ENCODE results near the gene GPR142. TPM values are rescaled to one million over a fixed set of nuclear protein-coding genes. Genes with fewer than 3 reads are reported as not detected.

The GPR142 gene
- total and polyA plus RNA-seq, 2 of the 13 experiments (the other 11 are each of a cell fraction or from before 2014, with no cell fraction given): not detected

GRCh38 chr17:74373838-74374606 lies 6.7 kb downstream of the GPR142 start (continued):
- TF ChIP-seq ZBTB40 (IDR thresholded peaks at IDR 0.05): no peak
- no peak for TF ChIP-seq ZBTB40 (CRISPR knock-in tag; IDR thresholded peaks at IDR 0.05)
- no peak for TF ChIP-seq TRIM22 (IDR thresholded peaks at IDR 0.05)
- no peak for TF ChIP-seq RBM22 (optimal IDR thresholded peaks at IDR 0.05; ENCODE audit: low read length)
- TF ChIP-seq ERF (CRISPR knock-in tag; IDR thresholded peaks at IDR 0.05): peak; percentile 94
- TF ChIP-seq IRF1 (CRISPR knock-in tag; IDR thresholded peaks at IDR 0.05; ENCODE audit: low read depth): no peak
- no peak for TF ChIP-seq CSRNP1 (CRISPR knock-in tag; IDR thresholded peaks at IDR 0.05)
- TF ChIP-seq JDP2 (CRISPR knock-in tag; IDR thresholded peaks at IDR 0.05; ENCODE audit: borderline replicate concordance): no peak
- TF ChIP-seq ZNF557 (CRISPR knock-in tag; IDR thresholded peaks at IDR 0.05): no peak
- TF ChIP-seq ETS1 (CRISPR knock-in tag; IDR thresholded peaks at IDR 0.05): no peak
- TF ChIP-seq STAT5B (CRISPR knock-in tag; IDR thresholded peaks at IDR 0.05): no peak
- TF ChIP-seq ZNF639 (CRISPR knock-in tag; conservative IDR thresholded peaks at IDR 0.05): no peak

All from HepG2 (cell line).